ENCODE results near the gene TMEM183A.

GRCh38 chr1:203058676-203058935 lies 51.4 kb downstream of the TMEM183A start:
- TF ChIP-seq, protein P1, sequence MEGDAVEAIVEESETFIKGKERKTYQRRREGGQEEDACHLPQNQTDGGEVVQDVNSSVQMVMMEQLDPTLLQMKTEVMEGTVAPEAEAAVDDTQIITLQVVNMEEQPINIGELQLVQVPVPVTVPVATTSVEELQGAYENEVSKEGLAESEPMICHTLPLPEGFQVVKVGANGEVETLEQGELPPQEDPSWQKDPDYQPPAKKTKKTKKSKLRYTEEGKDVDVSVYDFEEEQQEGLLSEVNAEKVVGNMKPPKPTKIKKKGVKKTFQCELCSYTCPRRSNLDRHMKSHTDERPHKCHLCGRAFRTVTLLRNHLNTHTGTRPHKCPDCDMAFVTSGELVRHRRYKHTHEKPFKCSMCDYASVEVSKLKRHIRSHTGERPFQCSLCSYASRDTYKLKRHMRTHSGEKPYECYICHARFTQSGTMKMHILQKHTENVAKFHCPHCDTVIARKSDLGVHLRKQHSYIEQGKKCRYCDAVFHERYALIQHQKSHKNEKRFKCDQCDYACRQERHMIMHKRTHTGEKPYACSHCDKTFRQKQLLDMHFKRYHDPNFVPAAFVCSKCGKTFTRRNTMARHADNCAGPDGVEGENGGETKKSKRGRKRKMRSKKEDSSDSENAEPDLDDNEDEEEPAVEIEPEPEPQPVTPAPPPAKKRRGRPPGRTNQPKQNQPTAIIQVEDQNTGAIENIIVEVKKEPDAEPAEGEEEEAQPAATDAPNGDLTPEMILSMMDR (IDR thresholded peaks at IDR 0.05; ENCODE audit: low read length): no peak
- no peak for TF ChIP-seq EZH2 (optimal IDR thresholded peaks at IDR 0.05; ENCODE audit: low read depth, low read length)

Data from MM.1S (cell line).